A549 (cell line): Measurements from ENCODE around the gene KCNMA1. TPM values are rescaled to one million over a fixed set of nuclear protein-coding genes. Genes with fewer than 3 reads are reported as not detected.
A peak's percentile ranks its signal among the peaks of the same experiment; 100 is the strongest.

Experiments
- ATAC-seq, 2 experiments: fragments of 200-7000 bp in 1 of 2; fragments of >200 bp in 1 of 2; cut with Nextera tagmentation in 1 of 2; cut with Tn5 transposase in 1 of 2; 3 replicates each; pipeline versions ENCODE4 v1.8.0 to v1.9.1; 2018 to 2020; ENCODE audit warnings: mild to moderate bottlenecking in 1 of 2, moderate library complexity in 1 of 2
- CTCF ChIA-PET: fragments of 300-600 bp; sonication (Branson Sonifier 250); formaldehyde crosslinking; extraction: SDS; loops from one replicate; lab custom pipeline; 2021; ENCODE audit warnings: antibody characterized with exemption, inconsistent platforms; lab: Yijun Ruan, JAX
- POLR2A ChIA-PET: fragments of 350-600 bp; formaldehyde crosslinking; extraction: SDS; loops from one replicate; lab custom pipeline; 2021; ENCODE audit warnings: antibody characterized with exemption, inconsistent platforms; lab: Yijun Ruan, JAX
- DNase-seq, 2 experiments: peaks; one replicate each; pipeline versions ENCODE4 v3.0.0 to v3.0.0-alpha.2; 2011 to 2016; ENCODE audit warnings: low read depth in 1 of 2, low spot score in 1 of 2
- FAIRE-seq: peaks from 2 replicates; lab custom pipeline; 2011; peaks lifted over from hg19 to GRCh38; lab: Jason Lieb, UNC
- H3K27ac ChIP-seq, 2 experiments: fragments of >200 bp; sonication (Bioruptor Twin); formaldehyde crosslinking; 3 replicates each; pipeline ENCODE4 v1.5.1; 2016 to 2017
- H3K4me1 ChIP-seq: fragments of >200 bp; sonication (Bioruptor Twin); formaldehyde crosslinking; 3 replicates; pipeline ENCODE4 v1.6.1; 2016
- H3K4me2 ChIP-seq: fragments of >200 bp; sonication (Bioruptor Twin); formaldehyde crosslinking; 3 replicates; pipeline ENCODE4 v1.6.1; 2016
- H3K4me3 ChIP-seq: fragments of >200 bp; sonication (Bioruptor Twin); formaldehyde crosslinking; 3 replicates; pipeline ENCODE4 v1.5.1; 2016
- H3K9me3 ChIP-seq: fragments of >200 bp; sonication (Bioruptor Twin); formaldehyde crosslinking; 3 replicates; pipeline ENCODE4 v1.6.1; 2016
- ATOH8 ChIP-seq: fragments of 250-450 bp; sonication (Bioruptor Pico); IDR thresholded peaks from 2 replicates; pipeline ENCODE4 v1.5.0; 2020; ENCODE audit warnings: low read depth, mild to moderate bottlenecking, moderate library complexity
- BHLHE40 ChIP-seq: IDR thresholded peaks from 2 replicates; pipeline ENCODE4 v1.6.1; 2012; ENCODE audit warnings: low read depth, low read length, inconsistent platforms
- CBX2 ChIP-seq: fragments of 200-600 bp; sonication (generic); IDR thresholded peaks from 2 replicates; pipeline ENCODE4 v1.6.1; 2016; ENCODE audit warnings: low read depth, mild to moderate bottlenecking, borderline replicate concordance
- CEBPB ChIP-seq, 2 experiments: fragments of >200 bp in 1 of 2; sonication (Bioruptor Twin) in 1 of 2; formaldehyde crosslinking in 1 of 2; IDR thresholded peaks; 2 replicates each; pipeline ENCODE4 v1.6.1; 2012 to 2016
- EHMT2 ChIP-seq: fragments of 200-600 bp; sonication (generic); IDR thresholded peaks from 2 replicates; pipeline ENCODE4 v1.6.1; 2016; ENCODE audit warnings: antibody characterized with exemption, low read depth, mild to moderate bottlenecking, moderate library complexity
- ELK1 ChIP-seq: fragments of 150-350 bp; IDR thresholded peaks from 2 replicates; pipeline ENCODE4 v1.6.1; 2014; ENCODE audit warnings: low read depth, mild to moderate bottlenecking, low read length
- EP300 ChIP-seq, 2 experiments: fragments of >200 bp; sonication (Bioruptor Twin); formaldehyde crosslinking; IDR thresholded peaks; 2 replicates in 1 of 2; 3 replicates in 1 of 2; pipeline ENCODE4 v1.6.1; 2016 to 2017
- FOSL2 ChIP-seq, 2 experiments: fragments of 450-650 bp in 1 of 2; fragments of >200 bp in 1 of 2; sonication (Bioruptor Twin) in 1 of 2; formaldehyde crosslinking; IDR thresholded peaks; 2 replicates each; pipeline versions ENCODE4 v1.5.0 to v1.6.1; 2016 to 2020; ENCODE audit warnings: mild to moderate bottlenecking in 1 of 2, moderate library complexity in 1 of 2
- GATA3 ChIP-seq: IDR thresholded peaks from 2 replicates; pipeline ENCODE4 v1.6.1; 2012; ENCODE audit warnings: borderline replicate concordance
- HES2 ChIP-seq: fragments of >200 bp; sonication (Bioruptor Twin); formaldehyde crosslinking; IDR thresholded peaks from 2 replicates; pipeline ENCODE4 v1.6.1; 2016
- HEYL ChIP-seq: fragments of 250-450 bp; sonication (Bioruptor Pico); IDR thresholded peaks from 2 replicates; pipeline ENCODE4 v1.8.0; 2021; ENCODE audit warnings: mild to moderate bottlenecking, moderate library complexity
- HOXA7 ChIP-seq: fragments of 250-450 bp; sonication (Bioruptor Pico); IDR thresholded peaks from 2 replicates; pipeline ENCODE4 v1.5.0; 2020; ENCODE audit warnings: mild to moderate bottlenecking, moderate library complexity
- HOXB13 ChIP-seq: fragments of 250-450 bp; sonication (Bioruptor Pico); IDR thresholded peaks from 2 replicates; pipeline ENCODE4 v1.5.0; 2020; ENCODE audit warnings: low read depth, mild to moderate bottlenecking, moderate library complexity
- HOXB5 ChIP-seq: fragments of 250-450 bp; sonication (Bioruptor Pico); IDR thresholded peaks from 2 replicates; pipeline ENCODE4 v1.5.0; 2020; ENCODE audit warnings: mild to moderate bottlenecking, moderate library complexity
- JUN ChIP-seq, 2 experiments: fragments of >200 bp; sonication (Bioruptor Twin); formaldehyde crosslinking; IDR thresholded peaks; 2 replicates in 1 of 2; 3 replicates in 1 of 2; pipeline ENCODE4 v1.6.1; 2016 to 2017
- JUNB ChIP-seq: fragments of >200 bp; sonication (Bioruptor Twin); formaldehyde crosslinking; IDR thresholded peaks from 2 replicates; pipeline ENCODE4 v1.6.1; 2016
- KDM5A ChIP-seq: fragments of 200-600 bp; sonication (generic); IDR thresholded peaks from 2 replicates; pipeline ENCODE4 v1.6.1; 2016; ENCODE audit warnings: antibody characterized with exemption, mild to moderate bottlenecking
- MAX ChIP-seq: IDR thresholded peaks from 2 replicates; pipeline ENCODE4 v1.6.1; 2012
- MYC ChIP-seq: IDR thresholded peaks from 2 replicates; pipeline ENCODE4 v1.6.1; 2012; ENCODE audit warnings: mild to moderate bottlenecking, inconsistent platforms, low read length, improper control_type of control experiment, borderline replicate concordance
- NPAS2 ChIP-seq: fragments of 250-450 bp; sonication (Bioruptor Pico); IDR thresholded peaks from 2 replicates; pipeline ENCODE4 v1.8.0; 2022; ENCODE audit warnings: mild to moderate bottlenecking, moderate library complexity, borderline replicate concordance
- RAD21 ChIP-seq, 2 experiments: fragments of >200 bp in 1 of 2; sonication (Bioruptor Twin) in 1 of 2; formaldehyde crosslinking in 1 of 2; IDR thresholded peaks in 1 of 2; conservative IDR thresholded peaks in 1 of 2; 2 replicates in 1 of 2; 3 replicates in 1 of 2; pipeline ENCODE4 v1.6.1; 2012 to 2018; ENCODE audit warnings: inconsistent platforms in 1 of 2
- RCOR1 ChIP-seq: fragments of 150-350 bp; IDR thresholded peaks from 2 replicates; pipeline ENCODE4 v1.6.1; 2014; ENCODE audit warnings: antibody characterized with exemption, low read length, low read depth
- RNF2 ChIP-seq: fragments of 200-600 bp; sonication (generic); IDR thresholded peaks from 2 replicates; pipeline ENCODE4 v1.6.1; 2016; ENCODE audit warnings: low read depth, mild to moderate bottlenecking, antibody characterized with exemption, moderate library complexity, borderline replicate concordance
- TP53 ChIP-seq: fragments of 250-450 bp; sonication (Bioruptor Pico); IDR thresholded peaks from 2 replicates; pipeline ENCODE4 v1.5.0; 2021; ENCODE audit warnings: mild to moderate bottlenecking, moderate library complexity
- USF2 ChIP-seq: fragments of 450-650 bp; IDR thresholded peaks from 2 replicates; pipeline ENCODE4 v1.6.1; 2014; ENCODE audit warnings: antibody characterized with exemption
- ZNF302 ChIP-seq: fragments of 250-450 bp; sonication (Bioruptor Pico); IDR thresholded peaks from 2 replicates; pipeline ENCODE4 v1.9.0; 2021; ENCODE audit warnings: inconsistent platforms, mild to moderate bottlenecking, moderate library complexity
- WGBS: methylation state at CpG from one replicate; pipeline ENCODE4 v1.1.6; 2017; ENCODE audit errors: missing lambda C conversion rate; 5-methylcytosine and 5-hydroxymethylcytosine counted together
- polyA plus RNA-seq, 4 experiments: library from polyadenylated mRNA; depleted of rRNA in 3 of 4; stranded (reverse); fragments of >200 nt; fragmentation: RNase III in 1 of 4; extraction: RNeasy Plus Mini Kit Qiagen cat#74134 plus additional on column Dnase treatment in 1 of 4; gene quantifications; 2 replicates in 3 of 4; 3 replicates in 1 of 4; pipeline ENCODE4 v1.2.3, GENCODE V29; 2011 to 2017

KCNMA1 gene
- polyA plus RNA-seq, 2 of the 4 experiments (the other 2 are of a cell fraction) = 14.9 to 30.6 TPM

GRCh38 chr10:77357185-77357584, 280.4 kb downstream of the KCNMA1 start:
- Histone ChIP-seq H3K4me2 (peak overlapping the region; percentile 48), H3K9me3 (no peaks in the 10 kb centered on the region), H3K4me3 (no peak overlapping the region), H3K4me1 (peaks cover 43% of the 10 kb centered on the region), H3K27ac (peak overlapping the region; percentile 54 to 87)
- DNase-seq = no peak
- ChIA-PET POLR2A (no interaction called here), CTCF (interaction anchor here (0.7 to 2.4 kb wide), 8 partner anchors 18 to 191 kb away, joined by 3 to 7 read pairs (median 4); no protein-coding TSS in a partner anchor)
- TF ChIP-seq ZNF302 (CRISPR knock-in tag) (no peak), HOXA7 (CRISPR knock-in tag) (no peak), MYC (no peak), HEYL (CRISPR knock-in tag) (no peak), JUNB (no peak), NPAS2 (CRISPR knock-in tag) (no peak), TP53 (CRISPR knock-in tag) (no peak), ATOH8 (CRISPR knock-in tag) (no peak), RNF2 (no peak), USF2 (no peak), RCOR1 (no peak), HES2 (no peak), HOXB5 (CRISPR knock-in tag) (no peak), ELK1 (no peak), EHMT2 (no peak), HOXB13 (CRISPR knock-in tag) (no peak), CBX2 (no peak), FOSL2 (IDR thresholded peaks at IDR 0.05) (no peak), FOSL2 (CRISPR knock-in tag; IDR thresholded peaks at IDR 0.05) (no peak)
- peak in 1 of 2 experiments; percentile 35; a peak in 2 of 6 replicates for ATAC-seq
- no peak for FAIRE-seq

- Histone ChIP-seq H3K27ac (peak overlapping the region; percentile 54 to 87), H3K4me2 (peak overlapping the region; percentile 40), H3K9me3 (no peaks in the 10 kb centered on the region)
- FAIRE-seq (peak; percentile 93), DNase-seq (peak; percentile 49 to 67), ATAC-seq (peak; percentile 53 to 82)
- CTCF ChIA-PET = interaction anchor here (1.0 to 2.4 kb wide), 7 partner anchors 17 to 190 kb away, joined by 3 to 7 read pairs (median 4); no protein-coding TSS in a partner anchor
- TF ChIP-seq FOSL2 (IDR thresholded peaks at IDR 0.05) (peak; percentile 78), FOSL2 (CRISPR knock-in tag; IDR thresholded peaks at IDR 0.05) (peak; percentile 80), CEBPB (IDR thresholded peaks at IDR 0.05) (peak in 1 of 2 experiments; percentile 50; a peak in 1 of 4 replicates), EP300 (IDR thresholded peaks at IDR 0.05) (peak; percentile 60 to 69; a peak in 3 of 5 replicates), JUN (IDR thresholded peaks at IDR 0.05) (peak; percentile 33 to 60; a peak in 2 of 5 replicates), BHLHE40 (no peak), MYC (no peak), GATA3 (peak; percentile 68; the same call in 1 of the 2 replicates), KDM5A (no peak), JUNB (peak; percentile 88), RAD21 (conservative IDR thresholded peaks at IDR 0.05 in 1 of 2, IDR thresholded peaks at IDR 0.05 in 1 of 2) (0 out of 5 replicates have a peak, but pooled peaks of 1 of the 2 experiments have one; percentile 20), MAX (peak; percentile 61; the same call in 1 of the 2 replicates)
- TF ChIP-seq, all 56 proteins: peak for 8
- WGBS = 6% methylated on average over 4 of the region's 4 CpGs
- POLR2A ChIA-PET = no interaction called here
- peaks cover 56% of the 10 kb centered on the region for H3K4me1 ChIP-seq
- H3K4me3 ChIP-seq = no peak overlapping the region
Observed at GRCh38 chr10:77355844-77356243, 281.8 kb downstream of the KCNMA1 start.
